HG03432 (cell line): ENCODE measurements around the gene LINC00632.
"Not testable (repeated sequence)": the region's sequence is repeated elsewhere in the genome, so short reads cannot be mapped to it uniquely, and the experiment has no call there.

Source experiments
- ATAC-seq: cut with Tn5 transposase; IDR thresholded peaks from one replicate; pipeline ENCODE4 v1.9.1; 2021; ENCODE audit warnings: mild to moderate bottlenecking, moderate library complexity; ENCODE audit not compliant: unreplicated experiment

Gene LINC00632

DNA sequence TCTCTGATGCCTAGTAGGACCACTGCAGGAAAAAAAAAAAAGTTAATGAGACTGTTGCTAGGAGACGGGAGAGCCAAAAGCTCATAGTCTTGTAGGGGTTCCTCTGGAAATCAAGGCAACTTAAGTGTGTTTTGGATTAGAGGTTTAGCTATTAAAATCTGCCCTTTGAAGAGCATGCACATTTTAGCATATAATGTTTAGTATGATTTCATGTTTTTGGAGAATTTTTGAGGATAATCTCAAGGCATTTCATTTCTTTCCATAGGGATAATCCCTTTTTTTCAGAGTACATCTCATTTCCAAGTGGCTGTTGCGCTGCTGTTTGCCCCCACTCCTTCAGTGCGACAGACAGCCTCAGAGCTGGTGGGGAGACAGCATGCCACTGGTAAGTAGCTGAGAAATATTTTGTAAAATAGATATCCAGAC is at the start of gene LINC00632:
Gene LINC00632 (plus strand): TSS at position 339 of the 426 bp plus-strand sequence.
- ATAC-seq: no peak

DNA sequence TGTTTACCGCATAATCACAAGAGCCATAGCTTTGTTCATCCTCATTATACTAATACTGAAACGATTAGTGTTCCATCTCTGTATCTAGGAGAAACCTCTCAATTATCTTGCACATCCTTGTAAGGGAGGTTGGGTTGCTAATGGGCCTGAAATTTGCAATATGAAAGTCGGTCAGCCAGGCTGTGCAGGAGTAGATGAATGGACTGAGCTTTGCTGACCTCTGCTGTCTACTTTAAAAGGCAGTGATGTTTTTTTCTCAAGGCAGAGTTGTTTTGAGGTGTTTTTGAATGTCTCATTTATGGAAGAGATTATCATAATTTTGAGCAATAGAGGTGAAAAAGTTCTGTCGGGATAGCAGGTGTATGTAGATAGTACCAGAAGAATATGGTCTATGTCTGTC is 47.9 kb upstream of the LINC00632 start:
- ATAC-seq: no peak

DNA sequence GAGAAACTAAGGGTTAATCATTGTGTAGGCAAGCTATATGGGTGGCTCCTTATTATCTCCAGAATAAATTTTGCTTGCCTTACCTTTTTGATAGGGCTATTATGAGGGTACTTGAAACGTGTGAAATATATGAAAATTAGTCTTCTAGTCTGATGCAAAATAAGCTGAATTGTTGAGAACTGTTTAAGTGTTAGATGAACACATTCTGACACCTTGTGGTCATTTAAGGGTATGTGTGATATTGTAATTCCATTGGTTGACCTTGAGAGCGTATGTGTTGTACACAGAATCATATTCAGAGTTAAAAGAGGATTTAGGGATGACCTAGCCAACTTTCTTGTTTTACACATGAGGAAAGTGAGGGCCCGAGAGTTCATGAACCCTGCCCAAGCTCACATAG is 44.6 kb upstream of the LINC00632 start:
- no peak for ATAC-seq

DNA sequence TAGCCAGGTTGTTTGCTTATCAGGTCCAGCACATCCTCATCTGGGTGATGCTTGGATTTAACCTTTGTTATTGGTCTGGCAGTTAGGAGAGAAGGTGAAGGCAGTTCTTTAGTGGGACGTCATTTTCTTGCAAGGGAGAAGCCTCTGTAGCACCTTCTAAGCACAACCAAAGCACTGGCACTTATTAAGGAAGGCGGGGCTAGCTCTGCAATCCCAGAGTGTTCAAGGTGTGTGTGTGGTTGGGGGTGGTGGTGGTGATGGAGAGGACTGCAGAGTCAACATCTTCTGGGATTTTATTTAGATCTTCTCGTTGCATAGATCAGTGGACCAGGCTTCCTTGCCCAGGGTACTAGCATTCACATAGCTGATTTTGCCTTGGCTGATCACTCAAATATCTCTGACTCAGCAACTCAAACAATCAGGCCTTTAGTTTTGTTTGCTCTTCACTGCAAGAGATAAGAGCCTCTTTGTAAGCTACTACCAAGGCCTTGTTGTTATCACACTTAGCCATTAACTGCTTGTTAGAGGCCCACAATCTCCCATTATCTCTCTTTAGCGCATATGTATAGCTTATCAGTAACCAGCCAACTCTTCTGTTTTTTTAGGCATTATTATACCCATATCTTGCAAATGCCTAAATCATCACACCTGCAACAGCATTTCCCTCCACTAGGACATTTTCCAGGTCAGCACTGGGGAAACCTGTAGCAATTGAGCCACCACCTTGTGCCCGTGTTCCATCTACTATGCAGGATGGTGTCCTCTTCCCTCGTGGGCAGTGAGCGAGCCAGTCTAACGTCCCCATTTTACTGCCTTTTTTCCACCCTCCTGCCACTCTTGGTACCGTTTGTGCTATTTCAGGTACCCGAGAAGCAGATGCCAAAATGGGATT is 36.5 kb upstream of the LINC00632 start:
- ATAC-seq: no peak

DNA sequence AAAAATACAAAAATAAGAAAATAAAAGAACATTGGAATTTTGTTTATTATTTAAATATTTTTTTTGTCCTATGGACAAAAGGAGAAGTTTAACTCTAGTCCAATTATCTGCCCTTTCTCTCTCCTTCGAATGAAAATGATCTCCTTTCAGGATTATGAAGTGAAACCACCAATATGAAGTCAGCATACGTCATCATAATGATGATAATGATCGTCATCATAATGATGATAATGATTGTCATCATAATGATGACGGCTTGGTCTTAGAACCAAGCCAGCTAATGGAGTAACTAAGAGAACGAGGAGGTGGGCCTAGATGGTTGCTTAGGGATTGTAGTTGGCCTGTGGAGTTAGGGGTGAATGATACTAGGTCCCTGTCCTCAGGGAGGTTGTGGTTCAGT is 21.9 kb upstream of the LINC00632 start:
- ATAC-seq: no peak

DNA sequence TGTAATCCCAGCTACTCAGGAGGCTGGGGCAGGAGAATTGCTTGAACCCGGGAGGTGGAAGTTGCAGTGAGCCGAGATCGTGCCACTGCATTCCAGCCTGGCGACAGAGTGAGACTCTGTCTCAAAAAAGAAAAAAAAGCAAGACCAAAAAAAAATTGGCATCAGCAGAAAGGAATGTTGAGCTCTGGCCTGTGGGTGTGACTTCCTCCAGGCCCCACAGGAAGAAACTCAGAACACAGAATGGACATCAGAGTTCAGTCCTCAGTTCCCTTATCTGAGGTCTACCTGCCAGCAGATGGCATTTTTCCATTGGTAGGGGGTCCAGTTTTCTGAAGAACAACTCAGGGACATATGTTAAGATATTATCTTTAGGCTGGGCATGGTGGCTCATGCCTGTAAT is 18.0 kb upstream of the LINC00632 start:
- ATAC-seq: not testable (repeated sequence)

DNA sequence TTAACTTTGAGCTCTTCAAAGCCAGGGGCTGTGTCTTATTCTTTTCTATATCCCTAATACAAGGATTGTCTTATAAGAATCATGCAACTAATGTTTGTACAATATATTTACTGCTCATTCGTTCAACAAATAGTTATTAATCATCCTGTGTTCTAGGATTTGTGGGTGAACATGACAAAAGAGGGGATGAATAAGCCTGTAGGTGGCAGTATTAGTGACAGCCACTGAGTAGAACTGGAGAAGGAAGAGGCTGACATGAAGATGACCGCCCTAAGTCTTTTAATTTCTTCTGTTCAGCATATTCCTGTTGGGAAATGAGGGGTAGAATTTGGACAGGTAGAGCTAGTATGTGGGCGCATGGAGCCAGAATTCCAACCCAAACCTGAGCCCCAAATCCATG is 11.9 kb upstream of the LINC00632 start:
- ATAC-seq: no peak

DNA sequence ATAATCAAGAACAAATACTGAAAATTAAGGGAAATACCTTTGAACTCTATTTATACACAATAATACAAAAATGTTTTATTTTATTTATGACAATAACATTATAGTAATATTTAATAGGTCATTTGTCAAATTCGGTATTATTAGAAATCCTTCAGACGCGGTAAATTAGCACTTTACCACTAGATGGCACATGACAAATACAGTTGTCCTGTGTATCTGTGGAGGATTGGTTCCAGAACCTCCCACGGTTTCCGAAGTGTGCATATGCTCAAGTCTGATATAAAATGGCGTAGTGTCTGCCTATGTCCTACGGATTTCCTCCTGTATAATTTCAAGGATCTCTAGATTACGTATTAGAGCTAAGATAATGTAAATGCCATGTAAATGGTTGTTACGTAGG is 8.1 kb upstream of the LINC00632 start:
- no peak for ATAC-seq

DNA sequence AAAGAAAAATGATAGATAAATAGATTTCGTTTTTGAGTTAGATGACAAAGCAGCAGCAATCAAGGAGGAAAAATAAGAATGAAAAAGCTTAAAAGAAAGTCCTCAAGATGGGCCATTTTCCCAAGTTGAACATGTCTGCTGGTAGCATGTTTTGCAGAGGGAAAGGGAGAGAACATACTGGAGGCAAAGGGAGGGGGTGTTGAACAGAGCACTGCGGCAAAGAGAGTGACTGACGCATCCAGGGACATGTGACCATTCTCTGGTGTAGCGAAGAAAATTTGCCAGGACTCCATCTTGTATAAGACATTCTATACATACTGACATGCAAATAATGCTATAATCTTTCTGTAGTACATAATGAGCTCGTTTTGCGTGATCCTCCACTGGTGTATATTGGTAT is 1.2 kb downstream of the LINC00632 start:
- ATAC-seq: no peak

DNA sequence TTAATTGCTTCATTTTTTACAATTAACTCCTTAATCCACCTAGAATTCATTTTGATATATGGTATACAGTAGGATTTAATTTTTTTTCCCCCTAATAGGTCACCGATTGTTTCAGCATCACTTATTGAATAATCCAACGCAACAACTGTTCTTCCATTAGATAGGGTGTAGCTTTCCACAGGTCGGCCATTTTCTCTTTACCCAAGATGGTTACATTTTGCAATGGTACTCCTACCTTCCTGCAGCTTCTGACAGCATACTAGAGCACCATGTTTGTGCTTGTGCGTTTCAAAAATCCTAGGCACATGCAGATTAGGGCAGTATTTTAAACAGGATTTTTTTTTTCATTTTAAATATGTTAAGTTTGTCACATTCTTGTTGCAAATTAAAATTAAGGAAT is 2.3 kb downstream of the LINC00632 start:
- no peak for ATAC-seq

DNA sequence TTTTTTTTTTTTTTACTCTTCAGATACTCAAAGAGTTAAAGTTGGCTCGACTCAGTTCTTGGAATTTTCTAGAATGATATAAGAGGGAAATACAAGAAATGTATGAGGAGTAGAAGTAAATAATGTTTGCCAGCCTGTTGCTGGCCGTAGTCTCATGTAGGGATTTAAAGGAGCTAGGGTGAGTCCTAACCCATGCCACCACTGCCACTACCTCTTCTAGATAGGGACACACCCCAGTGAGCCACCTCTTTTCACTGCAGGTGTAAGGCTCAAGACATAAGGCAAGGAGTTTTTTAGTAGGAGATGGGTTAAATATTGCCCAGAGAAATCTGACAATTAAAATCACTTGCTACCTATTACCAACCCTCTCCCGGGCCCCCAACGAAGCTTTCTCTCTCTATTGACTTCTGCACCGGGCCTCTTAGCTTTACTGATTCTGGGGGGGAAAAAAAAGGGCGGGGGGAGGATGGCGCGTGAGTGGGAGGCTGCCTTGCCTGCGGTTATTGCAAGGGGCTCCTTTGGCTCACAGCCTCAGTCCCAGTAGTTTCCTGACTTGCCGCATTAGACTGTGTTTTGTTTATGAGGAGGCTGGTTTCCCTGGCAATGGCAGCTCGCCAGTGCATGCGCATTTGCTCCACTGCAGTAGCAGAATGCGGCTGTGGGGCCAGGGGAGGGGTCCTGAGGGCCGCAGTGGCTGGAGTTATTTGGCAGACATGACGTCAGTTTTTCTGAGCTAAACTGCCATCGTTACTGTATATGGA is 3.0 kb downstream of the LINC00632 start:
- ATAC-seq: peak; percentile 61

DNA sequence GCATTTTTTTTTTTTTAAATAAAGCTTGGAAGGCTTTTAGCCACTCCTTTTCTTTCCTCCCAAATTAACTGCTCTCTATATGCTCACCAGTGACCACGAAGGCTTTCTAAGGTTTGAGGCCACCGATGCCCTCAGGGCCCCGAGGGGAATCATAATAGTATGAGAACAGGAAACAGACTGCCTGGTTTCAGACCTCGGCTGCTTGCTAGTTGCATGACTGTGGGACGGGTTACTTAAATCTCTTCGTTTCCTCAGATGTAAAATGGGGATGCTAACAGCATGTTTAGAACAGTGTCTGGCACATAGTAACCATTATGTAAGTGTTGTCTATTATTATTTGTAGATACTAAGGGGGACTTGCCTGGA is 3.6 kb downstream of the LINC00632 start:
- ATAC-seq: peak; percentile 75

DNA sequence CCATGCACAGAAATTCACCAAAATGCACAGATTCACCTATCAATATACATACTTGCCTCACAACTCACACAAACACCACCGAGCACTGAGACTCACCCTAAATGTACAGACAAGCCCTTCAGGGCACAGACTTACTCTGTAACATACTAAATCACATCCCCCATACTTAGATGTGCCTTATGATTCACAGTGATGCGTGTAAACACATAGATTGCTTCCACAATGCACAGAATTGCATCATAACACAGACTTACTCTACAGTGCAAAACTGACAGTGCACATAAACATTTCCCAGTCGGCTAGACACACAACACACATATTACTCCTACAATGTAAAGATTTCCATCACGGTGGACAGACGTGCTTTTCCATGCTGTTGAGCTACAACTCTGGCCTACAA is 6.2 kb downstream of the LINC00632 start:
- no peak for ATAC-seq

DNA sequence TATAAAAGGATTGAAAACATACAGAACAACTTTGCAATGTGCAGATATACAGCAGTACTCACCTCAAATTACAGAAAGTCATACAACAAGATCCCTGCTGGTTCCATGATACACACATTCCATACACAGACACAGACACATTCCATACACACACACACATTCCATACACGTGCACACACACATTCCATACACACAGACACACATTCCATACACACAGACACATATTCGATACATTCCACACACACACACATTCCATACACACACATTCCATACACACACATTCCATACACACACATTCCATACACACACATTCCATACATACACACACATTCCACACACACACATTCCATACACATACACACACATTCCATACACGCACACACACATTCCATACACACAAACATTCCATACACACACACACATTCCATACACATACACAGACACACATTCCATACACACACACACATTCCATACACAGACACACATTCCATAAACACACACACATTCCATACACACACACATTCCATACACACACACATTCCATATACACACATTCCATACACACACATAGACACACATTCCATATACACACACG is 13.7 kb downstream of the LINC00632 start:
- no peak for ATAC-seq

DNA sequence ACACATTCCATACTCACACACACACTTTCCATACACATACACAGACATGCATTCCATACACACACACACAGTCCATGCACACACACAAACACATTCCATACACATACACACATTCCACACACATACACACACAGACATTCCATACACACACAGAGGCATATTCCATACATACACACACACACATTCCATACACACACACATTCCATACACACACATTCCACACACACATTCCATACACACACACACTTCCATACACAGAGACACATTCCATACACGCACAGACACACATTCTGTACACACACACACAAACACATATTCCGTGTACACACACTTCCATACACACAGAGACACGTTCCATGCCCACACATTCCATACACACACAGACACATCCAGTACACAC is 14.8 kb downstream of the LINC00632 start:
- ATAC-seq: no peak

DNA sequence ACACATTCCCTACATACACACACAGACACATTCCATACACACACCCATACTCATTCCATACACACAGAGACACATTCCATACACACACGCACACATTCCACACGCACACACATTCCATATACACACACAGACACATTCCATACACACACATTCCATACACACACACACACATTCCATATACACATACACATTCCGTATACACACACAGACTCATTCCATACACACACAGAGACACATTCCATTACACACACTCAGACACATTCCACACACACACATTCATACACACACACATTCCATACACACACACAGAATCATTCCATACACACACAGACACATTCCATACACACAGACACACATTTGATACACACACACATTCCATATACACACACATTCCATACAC is 15.2 kb downstream of the LINC00632 start:
- no peak for ATAC-seq

DNA sequence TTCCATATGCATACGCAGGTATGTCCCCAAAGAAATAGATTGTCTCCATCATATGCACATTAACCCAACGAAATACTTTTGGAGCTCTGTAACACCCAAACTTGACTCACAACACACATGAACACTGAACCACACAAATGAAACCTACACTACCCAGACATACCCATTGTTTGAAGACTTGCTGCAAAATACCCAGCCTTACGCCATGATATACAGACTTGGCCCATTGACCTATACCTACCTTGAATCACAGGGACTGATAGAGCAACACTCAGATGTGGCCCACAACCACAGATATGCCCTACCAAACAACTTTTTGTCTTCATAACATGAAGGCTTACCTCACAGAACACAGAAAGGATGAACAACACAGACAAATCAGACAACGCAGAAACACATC is 15.9 kb downstream of the LINC00632 start:
- ATAC-seq: no peak

DNA sequence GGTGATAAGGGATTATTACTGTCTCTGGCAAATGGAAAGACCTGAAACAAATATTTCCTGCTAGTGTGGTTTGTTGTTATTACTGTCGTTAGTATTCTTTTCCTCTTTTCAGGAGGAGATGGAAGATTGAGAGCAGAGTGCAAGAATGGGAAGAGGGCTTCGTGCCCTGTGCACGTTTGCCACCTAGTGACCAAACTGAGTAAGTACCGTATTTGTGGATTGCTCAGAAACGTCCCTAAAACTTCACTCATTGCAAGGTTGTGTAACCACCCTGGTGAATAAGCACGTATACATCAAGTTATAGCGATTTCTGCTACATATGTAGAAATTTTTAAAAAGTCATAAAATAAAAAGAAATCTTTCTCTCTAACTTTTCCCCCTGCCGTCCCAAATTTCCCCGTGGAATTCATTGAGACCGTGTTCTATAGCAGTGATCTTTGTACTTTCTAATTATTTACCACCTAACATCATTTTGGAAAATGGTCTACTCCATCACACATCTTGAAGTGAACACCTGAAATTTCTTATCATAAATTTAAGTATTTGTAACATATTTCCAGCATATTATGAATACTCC is 24.3 kb downstream of the LINC00632 start:
- peak; percentile 69 for ATAC-seq

DNA sequence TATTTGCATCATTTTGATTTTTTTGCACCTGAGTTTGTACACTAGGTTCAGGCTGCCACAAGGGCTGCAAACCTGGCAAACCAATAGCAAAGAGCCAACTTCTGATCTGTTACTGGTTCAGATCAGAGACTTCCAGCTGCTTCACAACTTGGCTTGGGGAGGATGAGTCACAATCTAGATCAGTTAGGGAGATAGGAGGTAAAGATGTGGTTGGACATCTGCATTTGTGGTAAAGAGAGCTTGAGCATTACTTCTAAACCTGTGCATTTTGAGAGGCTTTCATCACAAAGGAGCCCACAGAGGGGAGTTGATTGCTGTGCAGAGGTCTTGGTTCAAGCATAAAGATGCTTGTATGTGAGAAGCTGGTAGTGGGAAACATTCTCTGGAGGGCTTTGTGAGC is 34.5 kb downstream of the LINC00632 start:
- ATAC-seq: no peak

DNA sequence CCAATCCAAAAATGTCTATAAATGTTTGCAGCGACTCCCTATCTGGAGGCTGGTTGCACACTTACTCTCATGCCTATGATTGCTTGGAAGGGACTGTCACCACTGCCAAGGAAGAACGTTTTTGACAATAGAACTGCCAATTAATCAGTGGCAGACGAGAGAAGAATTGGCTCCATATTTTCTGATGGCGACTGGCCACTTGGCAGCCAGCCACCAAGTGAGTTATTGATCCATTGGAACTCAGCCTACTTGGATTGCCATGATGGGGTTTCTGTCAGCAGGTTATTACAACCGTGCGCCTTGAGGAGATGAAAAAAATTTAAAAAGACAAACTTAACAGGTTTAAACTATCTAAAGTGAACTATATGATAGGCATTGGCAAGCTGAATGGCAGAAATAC is 47.4 kb downstream of the LINC00632 start:
- no peak for ATAC-seq

DNA sequence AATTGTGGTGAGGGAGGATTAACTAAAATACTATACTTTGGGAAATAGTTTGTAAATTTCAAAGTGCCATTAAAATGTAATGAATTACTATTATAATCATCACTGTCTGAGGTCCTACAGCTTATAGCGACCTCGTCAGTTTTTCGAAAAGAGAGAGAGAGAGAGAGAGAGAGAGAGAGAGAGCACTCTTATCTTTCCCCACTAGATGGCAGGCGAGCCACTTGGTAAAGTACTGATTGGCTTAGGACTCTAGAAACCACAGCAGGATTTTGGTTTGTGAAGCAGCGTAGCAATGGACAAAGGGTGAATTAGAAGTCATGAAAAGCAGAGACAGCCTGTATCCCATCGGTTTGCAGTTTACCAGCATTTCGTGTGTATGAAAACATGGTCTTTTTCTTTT is 52.5 kb downstream of the LINC00632 start:
- ATAC-seq: peak; percentile 85
